Adipocyte (in vitro differentiated cells): ENCODE measurements around the gene NEUROG2.
"Not testable (repeated sequence)": the region's sequence is repeated elsewhere in the genome, so short reads cannot be mapped to it uniquely, and the experiment has no call there.

Source experiments
- DNase-seq: peaks from one replicate; pipeline ENCODE4 v3.0.0-alpha.2; 2015; ENCODE audit warnings: low read depth
- H3K27me3 ChIP-seq: replicated peaks from 2 replicates; pipeline ENCODE4 v1.7.0; 2013; ENCODE audit warnings: mild to moderate bottlenecking, low read length, moderate library complexity; ENCODE audit not compliant: control insufficient read depth, insufficient read depth
- H3K36me3 ChIP-seq: 2 replicates; pipeline ENCODE4 v1.7.0; 2013; ENCODE audit warnings: low read length, mild to moderate bottlenecking, moderate library complexity; ENCODE audit not compliant: control insufficient read depth, insufficient read depth, severe bottlenecking
- H3K4me1 ChIP-seq: 2 replicates; pipeline ENCODE4 v1.7.0; 2013; ENCODE audit warnings: mild to moderate bottlenecking, low read length, moderate library complexity; ENCODE audit not compliant: control insufficient read depth, insufficient read depth
- H3K4me3 ChIP-seq: 2 replicates; pipeline ENCODE4 v1.7.0; 2013; ENCODE audit warnings: mild to moderate bottlenecking, low read length, moderate library complexity
- H3K9ac ChIP-seq: 2 replicates; pipeline ENCODE4 v1.7.0; 2013; ENCODE audit warnings: mild to moderate bottlenecking, low read length, moderate library complexity
- H3K9me3 ChIP-seq: 2 replicates; pipeline ENCODE4 v1.7.0; 2013; ENCODE audit warnings: mild to moderate bottlenecking, low read length, moderate library complexity; ENCODE audit not compliant: control insufficient read depth

Gene NEUROG2

GRCh38 chr4:112510291-112511092 lies 5.5 kb downstream of the NEUROG2 start:
- no peaks in the 10 kb centered on the region for H3K36me3 ChIP-seq
- H3K9me3 ChIP-seq = peaks cover 6% of the 10 kb centered on the region
- peak overlapping the region; percentile 65 for H3K4me3 ChIP-seq
- no peak for DNase-seq
- peaks cover 81% of the 10 kb centered on the region for H3K27me3 ChIP-seq
- peaks cover 12% of the 10 kb centered on the region for H3K4me1 ChIP-seq
- no peak overlapping the region for H3K9ac ChIP-seq

GRCh38 chr4:112509243-112510141 lies 6.5 kb downstream of the NEUROG2 start:
- Histone ChIP-seq H3K4me3 (peak overlapping the region; percentile 59), H3K27me3 (peaks cover 75% of the 10 kb centered on the region), H3K9me3 (peaks cover 6% of the 10 kb centered on the region), H3K36me3 (no peaks in the 10 kb centered on the region), H3K9ac (no peak overlapping the region), H3K4me1 (peaks cover 8% of the 10 kb centered on the region)
- DNase-seq = no peak

DNA sequence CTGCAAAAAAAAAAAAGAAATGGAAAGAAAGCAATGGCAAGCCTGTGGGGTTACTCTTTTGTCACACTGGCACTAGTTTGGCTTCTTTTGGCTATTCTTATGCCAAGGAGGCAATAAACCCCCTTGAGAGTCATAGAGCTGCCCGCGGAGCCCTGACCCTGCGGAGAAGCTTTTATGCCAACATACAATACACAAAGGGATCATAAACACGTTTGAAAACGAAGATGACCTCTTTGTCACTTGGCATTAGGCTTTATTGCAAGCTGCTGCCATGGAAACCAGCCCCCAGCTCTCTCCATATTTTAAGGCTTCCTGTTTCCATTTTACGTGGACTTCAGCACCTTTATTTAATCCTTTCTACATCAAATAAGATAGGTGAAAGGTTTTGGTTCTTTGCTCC lies 7.6 kb downstream of the NEUROG2 start:
- Histone ChIP-seq H3K9ac (no peak overlapping the region), H3K9me3 (peaks cover 6% of the 10 kb centered on the region), H3K27me3 (peaks cover 71% of the 10 kb centered on the region), H3K4me3 (no peak overlapping the region), H3K36me3 (no peaks in the 10 kb centered on the region), H3K4me1 (peaks cover 8% of the 10 kb centered on the region)
- DNase-seq = no peak

DNA sequence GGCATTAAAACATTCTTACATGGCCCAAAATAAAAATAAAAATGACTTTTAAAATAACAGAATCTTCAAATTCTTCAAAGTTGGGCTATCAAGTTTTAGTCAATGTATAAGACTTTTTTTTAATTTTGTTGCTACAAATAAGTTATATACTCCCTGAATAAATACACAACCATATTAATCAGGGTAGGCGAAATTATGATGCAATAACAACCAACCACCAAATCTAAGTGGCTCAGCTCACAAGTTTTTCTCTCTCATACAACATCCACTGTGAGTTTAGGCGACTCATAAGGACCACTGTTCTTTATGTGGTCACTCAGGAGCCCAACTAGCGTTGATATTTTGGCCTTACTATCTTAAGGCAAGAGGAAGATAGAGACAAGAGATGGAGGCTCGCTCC lies 11.2 kb downstream of the NEUROG2 start:
- DNase-seq = no peak
- Histone ChIP-seq H3K4me3 (no peak overlapping the region), H3K27me3 (peaks cover 48% of the 10 kb centered on the region), H3K9me3 (no peaks in the 10 kb centered on the region), H3K9ac (no peak overlapping the region), H3K36me3 (no peaks in the 10 kb centered on the region), H3K4me1 (peaks cover 3% of the 10 kb centered on the region)

DNA sequence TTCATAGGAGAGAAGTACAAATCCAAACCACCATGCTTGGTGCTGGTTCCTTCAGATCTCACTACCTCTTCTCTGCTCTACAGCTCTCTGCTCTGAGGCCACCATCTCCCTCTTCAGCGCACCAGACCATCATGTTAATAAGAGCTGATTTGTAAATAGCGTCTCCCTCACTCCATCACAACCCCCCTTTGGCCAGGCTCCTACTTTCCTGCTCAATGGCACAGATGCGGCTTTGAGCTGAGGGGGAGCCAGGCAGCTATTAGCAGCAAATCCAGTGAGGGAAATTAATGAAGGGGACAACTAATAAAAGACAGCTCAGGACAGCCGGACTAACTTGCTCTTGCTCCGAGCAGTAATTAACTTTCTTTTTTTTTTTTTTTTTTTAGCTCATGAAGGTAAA lies 13.1 kb downstream of the NEUROG2 start:
- no peak overlapping the region for H3K9ac ChIP-seq
- DNase-seq = no peak
- H3K4me3 ChIP-seq = no peak overlapping the region
- peaks cover 33% of the 10 kb centered on the region for H3K27me3 ChIP-seq
- H3K36me3 ChIP-seq = no peaks in the 10 kb centered on the region
- no peaks in the 10 kb centered on the region for H3K9me3 ChIP-seq
- no peaks in the 10 kb centered on the region for H3K4me1 ChIP-seq

DNA sequence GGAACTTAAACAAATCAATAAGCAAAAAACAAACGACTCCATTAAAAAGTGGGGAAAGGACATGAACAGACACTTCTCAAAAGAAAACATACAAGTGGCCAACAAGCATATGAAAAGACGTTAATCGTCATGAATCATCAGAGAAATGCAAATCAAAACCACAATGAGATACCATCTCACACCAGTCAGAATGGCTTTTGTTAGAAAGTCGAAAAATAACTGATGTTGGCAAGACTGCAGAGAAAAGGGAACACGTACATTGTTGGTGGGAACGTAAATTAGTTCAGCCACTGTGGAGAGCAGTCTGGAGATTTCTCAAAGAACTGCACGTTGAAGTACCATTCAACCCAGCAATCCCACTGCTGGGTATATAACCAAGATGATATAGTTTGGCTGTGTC lies 23.7 kb downstream of the NEUROG2 start:
- H3K4me3 ChIP-seq = no peak overlapping the region
- no peak for DNase-seq
- H3K36me3 ChIP-seq = no peaks in the 10 kb centered on the region
- H3K27me3 ChIP-seq = no peaks in the 10 kb centered on the region
- no peak overlapping the region for H3K9ac ChIP-seq
- H3K4me1 ChIP-seq = no peaks in the 10 kb centered on the region
- peaks cover 14% of the 10 kb centered on the region for H3K9me3 ChIP-seq

GRCh38 chr4:112490808-112491207 lies 25.2 kb downstream of the NEUROG2 start:
- not testable (repeated sequence) for DNase-seq, H3K4me1 ChIP-seq, H3K9ac ChIP-seq, H3K4me3 ChIP-seq, H3K27me3 ChIP-seq, H3K36me3 ChIP-seq
- H3K9me3 ChIP-seq = peaks cover 14% of the 10 kb centered on the region

DNA sequence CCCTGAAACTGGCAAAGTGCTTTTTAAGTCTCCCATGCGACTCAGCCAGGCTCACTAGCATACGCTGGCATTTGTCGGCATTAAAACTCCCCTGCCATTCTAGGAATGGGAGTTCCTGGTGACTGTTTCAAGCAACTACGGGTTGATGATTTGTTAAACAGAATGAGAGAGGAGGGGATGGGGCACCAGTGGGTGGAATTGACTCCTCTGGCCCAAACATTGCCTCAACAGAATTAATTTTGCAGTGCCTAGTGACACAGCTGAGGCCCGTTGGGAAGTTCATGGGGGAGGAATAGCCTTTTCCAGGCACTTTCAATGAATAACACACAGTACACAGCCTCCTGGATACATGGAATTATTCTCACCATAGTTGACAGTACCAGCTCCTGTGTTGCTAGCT lies 30.1 kb downstream of the NEUROG2 start:
- H3K4me1 ChIP-seq = no peaks in the 10 kb centered on the region
- peaks cover 23% of the 10 kb centered on the region for H3K9me3 ChIP-seq
- H3K9ac ChIP-seq = no peak overlapping the region
- DNase-seq = no peak
- H3K36me3 ChIP-seq = no peaks in the 10 kb centered on the region
- no peak overlapping the region for H3K4me3 ChIP-seq
- H3K27me3 ChIP-seq = no peaks in the 10 kb centered on the region

DNA sequence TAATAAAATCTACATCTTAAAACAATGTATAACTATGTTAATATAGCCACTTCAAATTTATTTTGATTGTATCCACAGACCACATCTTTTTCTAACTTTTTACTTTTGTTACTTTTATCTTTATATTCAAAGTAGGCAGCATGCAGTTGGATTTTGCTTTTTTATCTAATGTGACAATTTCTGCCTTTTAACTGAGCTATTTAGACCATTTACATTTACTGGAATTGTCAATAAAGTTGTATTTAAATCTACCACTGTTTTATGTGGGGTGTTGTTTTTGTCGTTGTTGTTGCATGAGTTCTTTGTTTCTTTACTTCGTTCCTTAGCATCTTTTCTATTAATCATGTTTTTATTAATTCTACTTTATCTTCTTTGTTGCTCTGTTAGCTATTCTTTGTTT lies 42.0 kb downstream of the NEUROG2 start:
- Histone ChIP-seq H3K36me3 (no peaks in the 10 kb centered on the region), H3K27me3 (no peaks in the 10 kb centered on the region), H3K4me1 (no peaks in the 10 kb centered on the region), H3K9ac (no peak overlapping the region), H3K4me3 (no peak overlapping the region), H3K9me3 (peaks cover 10% of the 10 kb centered on the region)
- no peak for DNase-seq

DNA sequence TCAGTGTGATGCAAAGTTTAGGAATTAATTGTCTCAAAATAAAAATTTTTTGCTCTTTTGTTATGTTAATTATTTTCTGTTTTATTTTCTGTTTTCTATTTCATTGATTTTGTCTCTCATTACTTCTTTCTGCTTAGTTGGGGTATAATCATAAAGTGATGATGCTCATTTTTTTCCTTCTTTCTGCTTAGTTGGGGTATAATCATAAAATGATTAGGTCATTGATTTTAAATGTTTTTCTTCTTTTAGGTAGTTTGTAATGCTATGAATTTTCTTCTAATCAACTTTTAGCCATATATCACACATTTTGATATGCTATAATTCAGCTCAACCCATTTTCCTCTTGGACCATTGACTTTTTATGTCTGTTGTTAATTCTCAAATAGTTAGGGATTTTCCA lies 43.7 kb downstream of the NEUROG2 start:
- H3K4me3 ChIP-seq = no peak overlapping the region
- H3K4me1 ChIP-seq = no peaks in the 10 kb centered on the region
- DNase-seq = no peak
- H3K36me3 ChIP-seq = no peaks in the 10 kb centered on the region
- peaks cover 10% of the 10 kb centered on the region for H3K9me3 ChIP-seq
- H3K27me3 ChIP-seq = no peaks in the 10 kb centered on the region
- no peak overlapping the region for H3K9ac ChIP-seq
